Measurements from ENCODE around the gene ZNF519.

DNA sequence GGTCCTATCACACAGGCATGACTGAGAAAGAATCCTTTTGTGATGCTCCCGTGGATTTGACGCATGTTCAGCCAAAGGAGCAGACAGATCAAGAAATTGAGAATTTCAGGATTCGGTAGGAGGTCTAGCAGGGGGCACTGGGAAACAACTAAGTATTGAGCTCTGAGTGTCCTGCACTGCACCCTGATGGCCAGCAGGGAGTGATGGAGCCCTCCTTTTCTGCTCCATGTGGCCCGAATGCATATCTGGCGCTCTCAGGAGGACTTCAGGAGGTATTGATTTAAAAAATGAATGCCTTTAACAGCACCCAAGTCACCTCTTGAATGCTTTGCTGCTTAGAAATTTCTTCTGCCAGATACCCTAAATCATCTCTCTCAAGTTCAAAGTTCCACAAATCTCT lies 58.0 kb downstream of the ZNF519 start:
- TF ChIP-seq, protein P1, sequence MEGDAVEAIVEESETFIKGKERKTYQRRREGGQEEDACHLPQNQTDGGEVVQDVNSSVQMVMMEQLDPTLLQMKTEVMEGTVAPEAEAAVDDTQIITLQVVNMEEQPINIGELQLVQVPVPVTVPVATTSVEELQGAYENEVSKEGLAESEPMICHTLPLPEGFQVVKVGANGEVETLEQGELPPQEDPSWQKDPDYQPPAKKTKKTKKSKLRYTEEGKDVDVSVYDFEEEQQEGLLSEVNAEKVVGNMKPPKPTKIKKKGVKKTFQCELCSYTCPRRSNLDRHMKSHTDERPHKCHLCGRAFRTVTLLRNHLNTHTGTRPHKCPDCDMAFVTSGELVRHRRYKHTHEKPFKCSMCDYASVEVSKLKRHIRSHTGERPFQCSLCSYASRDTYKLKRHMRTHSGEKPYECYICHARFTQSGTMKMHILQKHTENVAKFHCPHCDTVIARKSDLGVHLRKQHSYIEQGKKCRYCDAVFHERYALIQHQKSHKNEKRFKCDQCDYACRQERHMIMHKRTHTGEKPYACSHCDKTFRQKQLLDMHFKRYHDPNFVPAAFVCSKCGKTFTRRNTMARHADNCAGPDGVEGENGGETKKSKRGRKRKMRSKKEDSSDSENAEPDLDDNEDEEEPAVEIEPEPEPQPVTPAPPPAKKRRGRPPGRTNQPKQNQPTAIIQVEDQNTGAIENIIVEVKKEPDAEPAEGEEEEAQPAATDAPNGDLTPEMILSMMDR (conservative IDR thresholded peaks at IDR 0.05; ENCODE audit: low read depth, low read length), result peak; percentile 34; the same call in 1 of the 2 replicates
- no peak for TF ChIP-seq EZH2phosphoT487 (IDR thresholded peaks at IDR 0.05; ENCODE audit: borderline replicate concordance, low read length)
